Stimulated activated CD8-positive, alpha-beta memory T cell treated with anti-CD3 and anti-CD28 coated beads, Interleukin-15, amount 100 ng/mL, for 24 hours (primary cell): Measurements from ENCODE around the gene MYL9.

Source experiments
- DNase-seq: peaks from one replicate; pipeline ENCODE4 v3.0.0-alpha.2; 2020; ENCODE audit warnings: low read depth

The MYL9 gene

GRCh38 chr20:36526521-36527011 lies 14.8 kb upstream of the MYL9 start:
- DNase-seq, result no peak

GRCh38 chr20:36527331-36528125 lies 13.8 kb upstream of the MYL9 start:
- DNase-seq, result no peak

GRCh38 chr20:36528176-36528874 lies 13.0 kb upstream of the MYL9 start:
- DNase-seq, result no peak

GRCh38 chr20:36528875-36529417 lies 12.4 kb upstream of the MYL9 start:
- DNase-seq, result no peak

GRCh38 chr20:36532388-36532787 lies 8.9 kb upstream of the MYL9 start:
- no peak for DNase-seq

GRCh38 chr20:36532822-36533221 lies 8.5 kb upstream of the MYL9 start:
- DNase-seq, result no peak

- no peak for DNase-seq
These were observed 3.1 kb upstream of the MYL9 start for GRCh38 chr20:36538026-36538722.

GRCh38 chr20:36540551-36541211 lies 638 bp upstream of the MYL9 start:
- no peak for DNase-seq

GRCh38 chr20:36541768-36542488 lies 609 bp downstream of the MYL9 start:
- DNase-seq, result no peak

- no peak for DNase-seq
These were observed 1.3 kb downstream of the MYL9 start for GRCh38 chr20:36542516-36543183.

GRCh38 chr20:36543184-36544133 lies 2.1 kb downstream of the MYL9 start:
- DNase-seq, result no peak

- no peak for DNase-seq
These were observed 3.1 kb downstream of the MYL9 start for GRCh38 chr20:36544134-36545018.

- no peak for DNase-seq
These were observed 4.9 kb downstream of the MYL9 start for GRCh38 chr20:36546111-36546736.

GRCh38 chr20:36547186-36548005 lies 6.1 kb downstream of the MYL9 start:
- DNase-seq, result no peak

- DNase-seq, result no peak
These were observed 6.6 kb downstream of the MYL9 start for GRCh38 chr20:36548006-36548315.

GRCh38 chr20:36548704-36549627 lies 7.6 kb downstream of the MYL9 start:
- no peak for DNase-seq
